Measurements from ENCODE around the gene PLXND1. TPM values are rescaled to one million over a fixed set of nuclear protein-coding genes. Genes with fewer than 3 reads are reported as not detected.

Gene PLXND1
- total RNA-seq, 2 donors from 2014 or later = 73.1 to 83.2 TPM

- Histone ChIP-seq H3K4me3 (ENCODE audit: low read length) (no peak overlapping the region), H3K9ac (ENCODE audit: extremely low read depth, low read length, poor library complexity, severe bottlenecking) (no peak overlapping the region), H3K9me3 (ENCODE audit: control insufficient read depth, low read length) (no peaks in the 10 kb centered on the region), H3K27ac (ENCODE audit: low read depth, low read length) (no peak overlapping the region), H3K4me1 (ENCODE audit: control insufficient read depth, insufficient read depth, low read length) (no peaks in the 10 kb centered on the region), H3K36me3 (ENCODE audit: control insufficient read depth, insufficient read depth, low read length) (peaks cover 4% of the 10 kb centered on the region), H3K27me3 (ENCODE audit: control insufficient read depth, insufficient read depth, low read length, poor library complexity, severe bottlenecking) (no peaks in the 10 kb centered on the region)
- H3K36me3 Mint-ChIP-seq (ENCODE audit: low read depth) = peaks cover 17% of the 10 kb centered on the region
- no peaks in the 10 kb centered on the region for H3K27me3 Mint-ChIP-seq (ENCODE audit: insufficient read depth)
- H3K9me3 Mint-ChIP-seq = no peaks in the 10 kb centered on the region
- DNase-seq = no peak
- WGBS, 2 experiments (ENCODE audit: insufficient coverage in 1 of 2, insufficient read length in 1 of 2) = 93 to 96% methylated on average over 10 of the region's 10 CpGs
- no peak overlapping the region for H3K4me3 Mint-ChIP-seq
- H3K27ac Mint-ChIP-seq = no peak overlapping the region
- TF ChIP-seq CTCF (conservative IDR thresholded peaks at IDR 0.05) = no peak
- H3K4me1 Mint-ChIP-seq = peaks cover 2% of the 10 kb centered on the region
Measured at GRCh38 chr3:129519449-129519848, 87.0 kb downstream of the PLXND1 start.

- H3K9me3 Mint-ChIP-seq = no peaks in the 10 kb centered on the region
- H3K27ac ChIP-seq (ENCODE audit: low read depth, low read length) = no peak overlapping the region
- H3K4me3 ChIP-seq (ENCODE audit: low read length) = no peak overlapping the region
- H3K9ac ChIP-seq (ENCODE audit: extremely low read depth, low read length, poor library complexity, severe bottlenecking) = no peak overlapping the region
- H3K36me3 ChIP-seq (ENCODE audit: control insufficient read depth, insufficient read depth, low read length) = peaks cover 4% of the 10 kb centered on the region
- H3K36me3 Mint-ChIP-seq (ENCODE audit: low read depth) = peaks cover 17% of the 10 kb centered on the region
- no peaks in the 10 kb centered on the region for H3K27me3 Mint-ChIP-seq (ENCODE audit: insufficient read depth)
- no peaks in the 10 kb centered on the region for H3K27me3 ChIP-seq (ENCODE audit: control insufficient read depth, insufficient read depth, low read length, poor library complexity, severe bottlenecking)
- no peak overlapping the region for H3K4me3 Mint-ChIP-seq
- DNase-seq = no peak
- WGBS, 2 experiments (ENCODE audit: insufficient coverage in 1 of 2, insufficient read length in 1 of 2) = 94 to 100% methylated on average over 2 to 8 of the region's 8 CpGs
- no peak for TF ChIP-seq CTCF (conservative IDR thresholded peaks at IDR 0.05)
- peaks cover 2% of the 10 kb centered on the region for H3K4me1 Mint-ChIP-seq
- no peaks in the 10 kb centered on the region for H3K9me3 ChIP-seq (ENCODE audit: control insufficient read depth, low read length)
- no peaks in the 10 kb centered on the region for H3K4me1 ChIP-seq (ENCODE audit: control insufficient read depth, insufficient read depth, low read length)
- no peak overlapping the region for H3K27ac Mint-ChIP-seq
Measured at GRCh38 chr3:129518581-129518980, 87.9 kb downstream of the PLXND1 start.

- H3K4me3 ChIP-seq (ENCODE audit: low read length) = no peak overlapping the region
- peaks cover 17% of the 10 kb centered on the region for H3K36me3 Mint-ChIP-seq (ENCODE audit: low read depth)
- 89 to 100% methylated on average over 3 to 8 of the region's 8 CpGs for WGBS, 2 experiments (ENCODE audit: insufficient coverage in 1 of 2, insufficient read length in 1 of 2)
- H3K27me3 ChIP-seq (ENCODE audit: control insufficient read depth, insufficient read depth, low read length, poor library complexity, severe bottlenecking) = no peaks in the 10 kb centered on the region
- H3K9ac ChIP-seq (ENCODE audit: extremely low read depth, low read length, poor library complexity, severe bottlenecking) = no peak overlapping the region
- H3K4me3 Mint-ChIP-seq = no peak overlapping the region
- H3K9me3 ChIP-seq (ENCODE audit: control insufficient read depth, low read length) = no peaks in the 10 kb centered on the region
- H3K4me1 Mint-ChIP-seq = peaks cover 2% of the 10 kb centered on the region
- H3K27me3 Mint-ChIP-seq (ENCODE audit: insufficient read depth) = no peaks in the 10 kb centered on the region
- no peak overlapping the region for H3K27ac ChIP-seq (ENCODE audit: low read depth, low read length)
- H3K9me3 Mint-ChIP-seq = no peaks in the 10 kb centered on the region
- TF ChIP-seq CTCF (conservative IDR thresholded peaks at IDR 0.05) = no peak
- H3K27ac Mint-ChIP-seq = no peak overlapping the region
- peaks cover 4% of the 10 kb centered on the region for H3K36me3 ChIP-seq (ENCODE audit: control insufficient read depth, insufficient read depth, low read length)
- DNase-seq = no peak
- no peaks in the 10 kb centered on the region for H3K4me1 ChIP-seq (ENCODE audit: control insufficient read depth, insufficient read depth, low read length)
Measured at GRCh38 chr3:129518038-129518561, 88.4 kb downstream of the PLXND1 start.
